Stimulated activated CD4-positive, alpha-beta T cell treated with anti-CD3 and anti-CD28 coated beads, Interleukin-4, amount 100 ng/mL, for 1 hour (primary cell): ENCODE results near the gene OR2Y1.
"Not testable (repeated sequence)": the region's sequence is repeated elsewhere in the genome, so short reads cannot be mapped to it uniquely, and the experiment has no call there.

ENCODE experiments used
- DNase-seq: peaks from one replicate; pipeline ENCODE4 v3.0.0-alpha.2; 2020

Gene OR2Y1

GRCh38 chr5:180739958-180740357 lies at the start of gene OR2Y1:
Gene OR2Y1 (minus strand): TSS chr5:180740058. CDS start chr5:180740058, 0 bp downstream.
- DNase-seq, result no peak

- not testable (repeated sequence) for DNase-seq
Measured at GRCh38 chr5:180788651-180789410, 49.0 kb upstream of the OR2Y1 start.

GRCh38 chr5:180787711-180788431 lies 48.0 kb upstream of the OR2Y1 start:
- DNase-seq, result no peak

- DNase-seq, result no peak
Measured at GRCh38 chr5:180786531-180787398, 46.9 kb upstream of the OR2Y1 start.

GRCh38 chr5:180785794-180786221 lies 46.0 kb upstream of the OR2Y1 start:
- no peak for DNase-seq

GRCh38 chr5:180785121-180785781 lies 45.4 kb upstream of the OR2Y1 start:
- no peak for DNase-seq

GRCh38 chr5:180784497-180785097 lies 44.7 kb upstream of the OR2Y1 start:
- peak; percentile 73 for DNase-seq

GRCh38 chr5:180783340-180784052 lies 43.6 kb upstream of the OR2Y1 start:
- DNase-seq, result no peak

GRCh38 chr5:180782748-180783147 lies 42.9 kb upstream of the OR2Y1 start:
- DNase-seq, result no peak

GRCh38 chr5:180781900-180782326 lies 42.1 kb upstream of the OR2Y1 start:
- DNase-seq, result not testable (repeated sequence)

GRCh38 chr5:180779985-180780610 lies 40.2 kb upstream of the OR2Y1 start:
- DNase-seq, result no peak

- DNase-seq, result no peak
Measured at GRCh38 chr5:180777475-180777874, 37.6 kb upstream of the OR2Y1 start.

- DNase-seq, result no peak
Measured at GRCh38 chr5:180776376-180776775, 36.5 kb upstream of the OR2Y1 start.

GRCh38 chr5:180775624-180776023 lies 35.8 kb upstream of the OR2Y1 start:
- no peak for DNase-seq

- no peak for DNase-seq
Measured at GRCh38 chr5:180771839-180772238, 32.0 kb upstream of the OR2Y1 start.

- DNase-seq, result no peak
Measured at GRCh38 chr5:180769821-180770220, 30.0 kb upstream of the OR2Y1 start.

- DNase-seq, result no peak
Measured at GRCh38 chr5:180755601-180756000, 15.7 kb upstream of the OR2Y1 start.

GRCh38 chr5:180744253-180744652 lies 4.4 kb upstream of the OR2Y1 start:
- DNase-seq, result no peak

- no peak for DNase-seq
Measured at GRCh38 chr5:180742727-180743126, 2.9 kb upstream of the OR2Y1 start.

GRCh38 chr5:180740953-180741352 lies 1.1 kb upstream of the OR2Y1 start:
- DNase-seq, result not testable (repeated sequence)

- DNase-seq, result no peak
Measured at GRCh38 chr5:180739271-180739670, 587 bp downstream of the OR2Y1 start.
